Astrocyte (in vitro differentiated cells and primary cell): ENCODE measurements around the gene PXT1. TPM values are rescaled to one million over a fixed set of nuclear protein-coding genes. Genes with fewer than 3 reads are reported as not detected.

Experiments used
- DNase-seq: peaks from one replicate; pipeline ENCODE4 v3.0.0-alpha.2; 2010; ENCODE audit warnings: low read depth
- FAIRE-seq: peaks from 2 replicates; lab custom pipeline; 2011; peaks lifted over from hg19 to GRCh38; lab: Jason Lieb, UNC
- H2AFZ ChIP-seq: 2 replicates; pipeline ENCODE4 v1.6.0; 2012; ENCODE audit warnings: low read depth, low read length, inconsistent platforms
- H3K27ac ChIP-seq: 2 replicates; pipeline ENCODE4 v1.5.1; 2011; ENCODE audit warnings: low read depth, low read length, inconsistent platforms
- H3K27me3 ChIP-seq: 2 replicates; pipeline ENCODE4 v1.6.0; 2011; ENCODE audit warnings: low read length, inconsistent platforms; ENCODE audit not compliant: insufficient read depth
- H3K36me3 ChIP-seq: 2 replicates; pipeline ENCODE4 v1.5.1; 2011; ENCODE audit warnings: low read length, inconsistent platforms; ENCODE audit not compliant: insufficient read depth
- H3K4me1 ChIP-seq: 2 replicates; pipeline ENCODE4 v1.5.1; 2011; ENCODE audit warnings: low read length, inconsistent platforms; ENCODE audit not compliant: insufficient read depth
- H3K4me2 ChIP-seq: 2 replicates; pipeline ENCODE4 v1.6.0; 2012; ENCODE audit warnings: low read length, inconsistent platforms
- H3K4me3 ChIP-seq: 2 replicates; pipeline ENCODE4 v1.5.1; 2011; ENCODE audit warnings: low read depth, mild to moderate bottlenecking, low read length, inconsistent platforms; ENCODE audit not compliant: insufficient read depth
- H3K79me2 ChIP-seq: 2 replicates; pipeline ENCODE4 v1.6.0; 2012; ENCODE audit warnings: mild to moderate bottlenecking, low read length, inconsistent platforms; ENCODE audit not compliant: insufficient read depth
- H3K9ac ChIP-seq: 2 replicates; pipeline ENCODE4 v1.6.0; 2012; ENCODE audit warnings: mild to moderate bottlenecking, low read length, inconsistent platforms
- H3K9me3 ChIP-seq: 2 replicates; pipeline ENCODE4 v1.5.1; 2012; ENCODE audit warnings: low read depth, mild to moderate bottlenecking, low read length, inconsistent platforms; ENCODE audit not compliant: insufficient read depth
- H4K20me1 ChIP-seq: 2 replicates; pipeline ENCODE4 v1.6.0; 2012; ENCODE audit warnings: low read length, inconsistent platforms; ENCODE audit not compliant: insufficient read depth
- H3K27ac Mint-ChIP-seq: one replicate; pipeline ENCODE4 v1.8.0; 2021; ENCODE audit warnings: mild to moderate bottlenecking, mixed read lengths; ENCODE audit not compliant: unreplicated experiment
- H3K27me3 Mint-ChIP-seq: one replicate; pipeline ENCODE4 v1.8.0; 2021; ENCODE audit warnings: low read depth, mixed read lengths; ENCODE audit not compliant: unreplicated experiment
- H3K36me3 Mint-ChIP-seq: one replicate; pipeline ENCODE4 v1.8.0; 2021; ENCODE audit warnings: low read depth, mixed read lengths; ENCODE audit not compliant: unreplicated experiment
- H3K4me1 Mint-ChIP-seq: one replicate; pipeline ENCODE4 v1.8.0; 2021; ENCODE audit warnings: low read depth, mixed read lengths; ENCODE audit not compliant: unreplicated experiment
- H3K4me3 Mint-ChIP-seq: one replicate; pipeline ENCODE4 v1.8.0; 2021; ENCODE audit warnings: mild to moderate bottlenecking, moderate library complexity, mixed read lengths; ENCODE audit not compliant: unreplicated experiment
- H3K9me3 Mint-ChIP-seq: one replicate; pipeline ENCODE4 v1.8.0; 2021; ENCODE audit warnings: mild to moderate bottlenecking, mixed read lengths; ENCODE audit not compliant: unreplicated experiment
- EZH2 ChIP-seq: IDR thresholded peaks from 2 replicates; pipeline ENCODE4 v1.6.1; 2012; ENCODE audit warnings: mild to moderate bottlenecking, low read length, inconsistent platforms; ENCODE audit not compliant: insufficient read depth
- total RNA-seq: library from RNA; stranded (reverse); gene quantifications from 2 replicates; pipeline ENCODE4 v1.2.1, GENCODE V29; 2021
- TF ChIP-seq, protein P1 (sequence below): IDR thresholded peaks from 2 replicates; pipeline ENCODE4 v1.5.1; 2011; ENCODE audit warnings: low read depth, mild to moderate bottlenecking, inconsistent platforms, low read length, moderate library complexity; ENCODE audit not compliant: insufficient read depth

PXT1 gene
- total RNA-seq, 1 donor from 2014 or later = 0.09 TPM

GRCh38 chr6:36377594-36377993 is 65.1 kb downstream of the PXT1 start:
- Mint-ChIP-seq H3K27ac (no peak overlapping the region), H3K9me3 (no peaks in the 10 kb centered on the region), H3K36me3 (no peaks in the 10 kb centered on the region), H3K27me3 (peaks cover 26% of the 10 kb centered on the region), H3K4me1 (no peaks in the 10 kb centered on the region), H3K4me3 (no peak overlapping the region)
- H3K4me2 ChIP-seq = no peak overlapping the region
- TF ChIP-seq, protein P1, sequence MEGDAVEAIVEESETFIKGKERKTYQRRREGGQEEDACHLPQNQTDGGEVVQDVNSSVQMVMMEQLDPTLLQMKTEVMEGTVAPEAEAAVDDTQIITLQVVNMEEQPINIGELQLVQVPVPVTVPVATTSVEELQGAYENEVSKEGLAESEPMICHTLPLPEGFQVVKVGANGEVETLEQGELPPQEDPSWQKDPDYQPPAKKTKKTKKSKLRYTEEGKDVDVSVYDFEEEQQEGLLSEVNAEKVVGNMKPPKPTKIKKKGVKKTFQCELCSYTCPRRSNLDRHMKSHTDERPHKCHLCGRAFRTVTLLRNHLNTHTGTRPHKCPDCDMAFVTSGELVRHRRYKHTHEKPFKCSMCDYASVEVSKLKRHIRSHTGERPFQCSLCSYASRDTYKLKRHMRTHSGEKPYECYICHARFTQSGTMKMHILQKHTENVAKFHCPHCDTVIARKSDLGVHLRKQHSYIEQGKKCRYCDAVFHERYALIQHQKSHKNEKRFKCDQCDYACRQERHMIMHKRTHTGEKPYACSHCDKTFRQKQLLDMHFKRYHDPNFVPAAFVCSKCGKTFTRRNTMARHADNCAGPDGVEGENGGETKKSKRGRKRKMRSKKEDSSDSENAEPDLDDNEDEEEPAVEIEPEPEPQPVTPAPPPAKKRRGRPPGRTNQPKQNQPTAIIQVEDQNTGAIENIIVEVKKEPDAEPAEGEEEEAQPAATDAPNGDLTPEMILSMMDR = no peak
- no peak for TF ChIP-seq EZH2
- H3K9me3 ChIP-seq = no peaks in the 10 kb centered on the region
- no peaks in the 10 kb centered on the region for H3K79me2 ChIP-seq
- H2AFZ ChIP-seq = no peak overlapping the region
- H3K27me3 ChIP-seq = peaks cover 5% of the 10 kb centered on the region
- no peaks in the 10 kb centered on the region for H3K36me3 ChIP-seq
- H3K9ac ChIP-seq = no peak overlapping the region
- no peaks in the 10 kb centered on the region for H4K20me1 ChIP-seq
- DNase-seq (no peak), FAIRE-seq (no peak)
- no peaks in the 10 kb centered on the region for H3K4me1 ChIP-seq
- no peak overlapping the region for H3K27ac ChIP-seq
- no peak overlapping the region for H3K4me3 ChIP-seq

DNA sequence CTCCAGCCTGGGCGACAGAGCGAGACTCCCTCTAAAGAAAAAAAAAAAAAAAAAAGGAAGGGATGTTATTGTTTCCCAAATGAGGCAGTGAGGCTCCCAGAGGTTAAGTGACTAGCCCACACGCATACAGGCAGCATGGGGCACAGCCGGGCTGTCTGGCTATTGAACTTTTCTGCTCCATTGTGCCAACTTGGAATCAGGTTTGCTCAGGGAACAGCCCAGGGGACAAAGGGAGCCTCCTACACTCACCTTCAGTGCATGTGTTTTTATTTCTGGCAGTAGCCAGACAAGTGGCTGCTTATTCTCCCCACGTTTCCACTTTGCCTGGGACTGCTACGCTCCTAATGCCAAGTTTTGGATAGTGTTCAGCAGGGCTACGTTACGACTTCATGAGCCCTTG is 65.9 kb downstream of the PXT1 start:
- peaks cover 35% of the 10 kb centered on the region for H3K27me3 Mint-ChIP-seq
- peaks cover 5% of the 10 kb centered on the region for H3K27me3 ChIP-seq
- no peaks in the 10 kb centered on the region for H3K36me3 ChIP-seq
- no peaks in the 10 kb centered on the region for H3K9me3 ChIP-seq
- no peaks in the 10 kb centered on the region for H3K4me1 Mint-ChIP-seq
- peaks cover 6% of the 10 kb centered on the region for H3K36me3 Mint-ChIP-seq
- no peak overlapping the region for H2AFZ ChIP-seq
- no peak overlapping the region for H3K27ac Mint-ChIP-seq
- H3K79me2 ChIP-seq = no peaks in the 10 kb centered on the region
- no peak overlapping the region for H3K4me3 Mint-ChIP-seq
- H3K4me1 ChIP-seq = no peaks in the 10 kb centered on the region
- H3K4me3 ChIP-seq = no peak overlapping the region
- no peaks in the 10 kb centered on the region for H3K9me3 Mint-ChIP-seq
- no peak overlapping the region for H3K9ac ChIP-seq
- no peak overlapping the region for H3K4me2 ChIP-seq
- no peak for TF ChIP-seq EZH2
- TF ChIP-seq, protein P1 = no peak
- DNase-seq (no peak), FAIRE-seq (no peak)
- H3K27ac ChIP-seq = no peak overlapping the region
- H4K20me1 ChIP-seq = no peaks in the 10 kb centered on the region

DNA sequence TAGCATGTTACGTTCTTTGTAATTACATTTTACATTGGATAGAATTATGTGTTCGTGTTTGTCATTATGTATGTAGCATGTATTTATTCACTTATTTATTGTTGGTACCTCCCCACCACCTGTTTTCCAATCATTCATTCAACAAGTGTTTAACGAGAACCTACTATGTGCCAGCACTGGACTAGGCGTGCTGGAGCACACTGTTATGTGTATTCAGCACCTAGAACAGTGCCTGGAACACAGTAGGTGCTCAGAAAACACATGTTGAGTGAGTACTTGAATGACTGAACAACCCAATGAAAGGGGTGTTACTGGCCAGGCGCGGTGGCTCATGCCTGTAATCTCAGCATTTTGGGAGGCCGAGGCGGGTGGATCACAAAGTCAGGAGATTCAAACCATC is 66.5 kb downstream of the PXT1 start:
- H3K27ac Mint-ChIP-seq = peak overlapping the region; percentile 16
- H3K27me3 ChIP-seq = peaks cover 7% of the 10 kb centered on the region
- no peak overlapping the region for H3K9ac ChIP-seq
- H3K79me2 ChIP-seq = no peaks in the 10 kb centered on the region
- H3K36me3 Mint-ChIP-seq = peaks cover 6% of the 10 kb centered on the region
- H3K27ac ChIP-seq = no peak overlapping the region
- no peaks in the 10 kb centered on the region for H4K20me1 ChIP-seq
- H3K4me3 ChIP-seq = no peak overlapping the region
- no peaks in the 10 kb centered on the region for H3K9me3 ChIP-seq
- no peaks in the 10 kb centered on the region for H3K36me3 ChIP-seq
- no peak for TF ChIP-seq EZH2
- TF ChIP-seq, protein P1 = no peak
- H3K4me3 Mint-ChIP-seq = no peak overlapping the region
- H3K4me1 ChIP-seq = no peaks in the 10 kb centered on the region
- FAIRE-seq (no peak), DNase-seq (no peak)
- H3K4me1 Mint-ChIP-seq = no peaks in the 10 kb centered on the region
- no peak overlapping the region for H3K4me2 ChIP-seq
- peaks cover 34% of the 10 kb centered on the region for H3K27me3 Mint-ChIP-seq
- H2AFZ ChIP-seq = no peak overlapping the region
- H3K9me3 Mint-ChIP-seq = no peaks in the 10 kb centered on the region
